Erythroblast (primary cell): ENCODE data around the gene PTGDR.

Source experiments
- GATA1 ChIP-seq: IDR thresholded peaks from 2 replicates; pipeline ENCODE4 v1.6.1; 2011; ENCODE audit warnings: low read depth, mild to moderate bottlenecking, control low read depth, low read length, moderate library complexity
- POLR2A ChIP-seq: IDR thresholded peaks from 2 replicates; pipeline ENCODE4 v1.6.1; 2011; ENCODE audit warnings: mild to moderate bottlenecking, low read length

GRCh38 chr14:52279408-52279807, 11.9 kb downstream of the PTGDR start:
- TF ChIP-seq POLR2A (no peak), GATA1 (no peak)
